Germinal center (tissue), 1 donor: Measurements from ENCODE around the gene NSD1.
A peak's percentile ranks its signal among the peaks of the same experiment; 100 is the strongest.
"Not testable (repeated sequence)": the region's sequence is repeated elsewhere in the genome, so short reads cannot be mapped to it uniquely, and the experiment has no call there.

ENCODE experiments used
- DNase-seq: peaks from one replicate; pipeline ENCODE4 v3.0.0; 2012; ENCODE audit warnings: mixed read lengths, low spot score

NSD1 gene

GRCh38 chr5:177131019-177131320 is 2.6 kb upstream of the NSD1 start:
- DNase-seq: no peak

GRCh38 chr5:177131352-177132135 is 2.0 kb upstream of the NSD1 start:
- DNase-seq: no peak

- DNase-seq: peak; percentile 50
Measured at GRCh38 chr5:177132136-177133095, 1.2 kb upstream of the NSD1 start.

- DNase-seq: peak; percentile 58
Measured at GRCh38 chr5:177133853-177134696, 502 bp downstream of the NSD1 start.

- no peak for DNase-seq
Measured at GRCh38 chr5:177134697-177135225, 1.2 kb downstream of the NSD1 start.

GRCh38 chr5:177140312-177140711 is 6.7 kb downstream of the NSD1 start:
- DNase-seq: no peak

GRCh38 chr5:177141496-177141895 is 7.9 kb downstream of the NSD1 start:
- DNase-seq: no peak

GRCh38 chr5:177142098-177142611 is 8.6 kb downstream of the NSD1 start:
- no peak for DNase-seq

GRCh38 chr5:177142778-177143177 is 9.2 kb downstream of the NSD1 start:
- no peak for DNase-seq

- DNase-seq: no peak
Measured at GRCh38 chr5:177146891-177147638, 13.5 kb downstream of the NSD1 start.

GRCh38 chr5:177150061-177150460 is 16.5 kb downstream of the NSD1 start:
- not testable (repeated sequence) for DNase-seq

GRCh38 chr5:177154003-177154643 is 20.6 kb downstream of the NSD1 start:
- no peak for DNase-seq

- DNase-seq: no peak
Measured at GRCh38 chr5:177162379-177162778, 28.8 kb downstream of the NSD1 start.

GRCh38 chr5:177163500-177163899 is 29.9 kb downstream of the NSD1 start:
- no peak for DNase-seq

GRCh38 chr5:177169271-177169670 is 35.7 kb downstream of the NSD1 start:
- DNase-seq: no peak

GRCh38 chr5:177171961-177172360 is 38.4 kb downstream of the NSD1 start:
- no peak for DNase-seq

GRCh38 chr5:177175336-177175735 is 41.8 kb downstream of the NSD1 start:
- no peak for DNase-seq

- DNase-seq: no peak
Measured at GRCh38 chr5:177176175-177176711, 42.7 kb downstream of the NSD1 start.

GRCh38 chr5:177177847-177178437 is 44.4 kb downstream of the NSD1 start:
- not testable (repeated sequence) for DNase-seq
